C4-2B (cell line): Measurements from ENCODE around the gene C1orf185.

Experiments used
- ZFX ChIP-seq: fragments of 450-650 bp; IDR thresholded peaks from 2 replicates; pipeline ENCODE4 v1.6.1; 2017
- TF ChIP-seq, protein P1 (sequence below): fragments of 450-650 bp; conservative IDR thresholded peaks from 2 replicates; pipeline ENCODE4 v1.5.1; 2017; ENCODE audit warnings: mild to moderate bottlenecking

DNA sequence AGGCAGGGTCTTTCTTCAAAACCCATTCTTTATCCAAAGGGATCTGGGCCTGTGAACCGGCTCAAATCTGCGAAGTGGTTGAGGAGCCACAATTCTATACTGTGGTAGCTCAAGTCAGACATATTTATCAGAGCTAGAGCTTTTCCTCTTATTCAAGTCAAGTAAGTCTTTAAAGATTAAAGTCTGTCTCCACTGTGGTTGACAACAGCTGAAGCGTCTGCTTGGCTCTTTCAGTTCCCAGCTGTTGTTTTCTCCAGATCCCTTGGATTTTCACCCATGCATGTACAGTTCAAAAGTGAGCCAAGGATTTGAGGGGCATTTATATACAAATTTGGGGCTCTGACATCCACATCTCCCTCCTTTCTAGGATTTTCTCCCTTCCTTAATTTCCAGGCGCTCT is 66.9 kb downstream of the C1orf185 start:
- TF ChIP-seq, protein P1, sequence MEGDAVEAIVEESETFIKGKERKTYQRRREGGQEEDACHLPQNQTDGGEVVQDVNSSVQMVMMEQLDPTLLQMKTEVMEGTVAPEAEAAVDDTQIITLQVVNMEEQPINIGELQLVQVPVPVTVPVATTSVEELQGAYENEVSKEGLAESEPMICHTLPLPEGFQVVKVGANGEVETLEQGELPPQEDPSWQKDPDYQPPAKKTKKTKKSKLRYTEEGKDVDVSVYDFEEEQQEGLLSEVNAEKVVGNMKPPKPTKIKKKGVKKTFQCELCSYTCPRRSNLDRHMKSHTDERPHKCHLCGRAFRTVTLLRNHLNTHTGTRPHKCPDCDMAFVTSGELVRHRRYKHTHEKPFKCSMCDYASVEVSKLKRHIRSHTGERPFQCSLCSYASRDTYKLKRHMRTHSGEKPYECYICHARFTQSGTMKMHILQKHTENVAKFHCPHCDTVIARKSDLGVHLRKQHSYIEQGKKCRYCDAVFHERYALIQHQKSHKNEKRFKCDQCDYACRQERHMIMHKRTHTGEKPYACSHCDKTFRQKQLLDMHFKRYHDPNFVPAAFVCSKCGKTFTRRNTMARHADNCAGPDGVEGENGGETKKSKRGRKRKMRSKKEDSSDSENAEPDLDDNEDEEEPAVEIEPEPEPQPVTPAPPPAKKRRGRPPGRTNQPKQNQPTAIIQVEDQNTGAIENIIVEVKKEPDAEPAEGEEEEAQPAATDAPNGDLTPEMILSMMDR, result no peak
- TF ChIP-seq ZFX, result no peak
